Measurements from ENCODE around the gene RFC4. TPM values are rescaled to one million over a fixed set of nuclear protein-coding genes. Genes with fewer than 3 reads are reported as not detected.

Gene RFC4
- total and polyA plus RNA-seq, 2 of the 13 experiments (the other 11 are each of a cell fraction or from before 2014, with no cell fraction given) = 18.5 to 103 TPM

DNA sequence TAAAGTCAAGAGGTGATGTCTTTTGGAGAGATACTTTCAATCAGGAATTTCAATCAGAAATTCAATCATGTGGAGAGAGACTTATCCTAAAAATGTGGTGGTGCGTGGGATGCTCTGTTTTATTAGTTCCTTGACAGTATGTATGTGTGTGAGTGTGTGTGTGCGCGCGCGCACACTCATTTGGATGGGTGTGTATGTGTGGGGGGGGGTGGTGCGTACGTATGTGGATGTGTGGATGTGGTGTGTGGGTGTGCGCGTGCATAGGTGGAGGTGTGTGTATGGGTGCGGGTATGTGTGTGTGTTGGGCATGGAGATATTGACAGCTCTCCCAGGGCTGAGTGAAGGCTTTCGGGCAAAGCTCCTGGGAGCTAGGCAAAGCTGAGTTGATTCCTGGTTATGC is 38.6 kb upstream of the RFC4 start:
- TF ChIP-seq ESRRA (CRISPR knock-in tag; IDR thresholded peaks at IDR 0.05; ENCODE audit: low read depth) (no peak), ZSCAN21 (CRISPR knock-in tag; IDR thresholded peaks at IDR 0.05; ENCODE audit: borderline replicate concordance) (no peak), ZNF674 (CRISPR knock-in tag; IDR thresholded peaks at IDR 0.05; ENCODE audit: low read depth) (no peak), ZNF841 (CRISPR knock-in tag; IDR thresholded peaks at IDR 0.05; ENCODE audit: borderline replicate concordance) (no peak), ZNF883 (CRISPR knock-in tag; IDR thresholded peaks at IDR 0.05; ENCODE audit: not compliant biosample characterization) (no peak), GABPB1 (CRISPR knock-in tag; IDR thresholded peaks at IDR 0.05) (no peak), ZKSCAN1 (IDR thresholded peaks at IDR 0.05; ENCODE audit: low read length) (no peak), GPN1 (CRISPR knock-in tag; IDR thresholded peaks at IDR 0.05; ENCODE audit: borderline replicate concordance) (no peak), ELF3 (CRISPR knock-in tag; IDR thresholded peaks at IDR 0.05) (no peak)
- TF ChIP-seq, protein P1, sequence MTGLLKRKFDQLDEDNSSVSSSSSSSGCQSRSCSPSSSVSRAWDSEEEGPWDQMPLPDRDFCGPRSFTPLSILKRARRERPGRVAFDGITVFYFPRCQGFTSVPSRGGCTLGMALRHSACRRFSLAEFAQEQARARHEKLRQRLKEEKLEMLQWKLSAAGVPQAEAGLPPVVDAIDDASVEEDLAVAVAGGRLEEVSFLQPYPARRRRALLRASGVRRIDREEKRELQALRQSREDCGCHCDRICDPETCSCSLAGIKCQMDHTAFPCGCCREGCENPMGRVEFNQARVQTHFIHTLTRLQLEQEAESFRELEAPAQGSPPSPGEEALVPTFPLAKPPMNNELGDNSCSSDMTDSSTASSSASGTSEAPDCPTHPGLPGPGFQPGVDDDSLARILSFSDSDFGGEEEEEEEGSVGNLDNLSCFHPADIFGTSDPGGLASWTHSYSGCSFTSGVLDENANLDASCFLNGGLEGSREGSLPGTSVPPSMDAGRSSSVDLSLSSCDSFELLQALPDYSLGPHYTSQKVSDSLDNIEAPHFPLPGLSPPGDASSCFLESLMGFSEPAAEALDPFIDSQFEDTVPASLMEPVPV (CRISPR knock-in tag; IDR thresholded peaks at IDR 0.05) = no peak
- TF ChIP-seq, protein P2, sequence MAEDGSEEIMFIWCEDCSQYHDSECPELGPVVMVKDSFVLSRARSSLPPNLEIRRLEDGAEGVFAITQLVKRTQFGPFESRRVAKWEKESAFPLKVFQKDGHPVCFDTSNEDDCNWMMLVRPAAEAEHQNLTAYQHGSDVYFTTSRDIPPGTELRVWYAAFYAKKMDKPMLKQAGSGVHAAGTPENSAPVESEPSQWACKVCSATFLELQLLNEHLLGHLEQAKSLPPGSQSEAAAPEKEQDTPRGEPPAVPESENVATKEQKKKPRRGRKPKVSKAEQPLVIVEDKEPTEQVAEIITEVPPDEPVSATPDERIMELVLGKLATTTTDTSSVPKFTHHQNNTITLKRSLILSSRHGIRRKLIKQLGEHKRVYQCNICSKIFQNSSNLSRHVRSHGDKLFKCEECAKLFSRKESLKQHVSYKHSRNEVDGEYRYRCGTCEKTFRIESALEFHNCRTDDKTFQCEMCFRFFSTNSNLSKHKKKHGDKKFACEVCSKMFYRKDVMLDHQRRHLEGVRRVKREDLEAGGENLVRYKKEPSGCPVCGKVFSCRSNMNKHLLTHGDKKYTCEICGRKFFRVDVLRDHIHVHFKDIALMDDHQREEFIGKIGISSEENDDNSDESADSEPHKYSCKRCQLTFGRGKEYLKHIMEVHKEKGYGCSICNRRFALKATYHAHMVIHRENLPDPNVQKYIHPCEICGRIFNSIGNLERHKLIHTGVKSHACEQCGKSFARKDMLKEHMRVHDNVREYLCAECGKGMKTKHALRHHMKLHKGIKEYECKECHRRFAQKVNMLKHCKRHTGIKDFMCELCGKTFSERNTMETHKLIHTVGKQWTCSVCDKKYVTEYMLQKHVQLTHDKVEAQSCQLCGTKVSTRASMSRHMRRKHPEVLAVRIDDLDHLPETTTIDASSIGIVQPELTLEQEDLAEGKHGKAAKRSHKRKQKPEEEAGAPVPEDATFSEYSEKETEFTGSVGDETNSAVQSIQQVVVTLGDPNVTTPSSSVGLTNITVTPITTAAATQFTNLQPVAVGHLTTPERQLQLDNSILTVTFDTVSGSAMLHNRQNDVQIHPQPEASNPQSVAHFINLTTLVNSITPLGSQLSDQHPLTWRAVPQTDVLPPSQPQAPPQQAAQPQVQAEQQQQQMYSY (CRISPR knock-in tag; IDR thresholded peaks at IDR 0.05) = no peak
- Histone ChIP-seq H3K4me2 (ENCODE audit: low read depth, low read length) (no peak overlapping the region), H4K20me1 (ENCODE audit: insufficient read depth, low read length) (no peaks in the 10 kb centered on the region), H3K4me1 (ENCODE audit: insufficient read depth, low read length) (peaks cover 17% of the 10 kb centered on the region), H3K79me2 (ENCODE audit: insufficient read depth, low read length) (no peaks in the 10 kb centered on the region), H3K27me3 (ENCODE audit: control insufficient read depth in 1 of 2, insufficient read depth in 2 of 2, low read length in 2 of 2) (peaks cover 4 to 24% of the 10 kb centered on the region in 2 experiments; a peak in 3 of 5 replicates), H3K4me3 (replicated peaks in 1 of 3; ENCODE audit: insufficient read depth in 1 of 3, low read depth in 2 of 3, low read length in 3 of 3) (no peak overlapping the region), H3K27ac (ENCODE audit: extremely low read length, insufficient read depth, low read length) (no peak overlapping the region), H3K9me3 (ENCODE audit: low read length) (no peaks in the 10 kb centered on the region), H3K9ac (ENCODE audit: insufficient read depth, low read depth, low read length) (no peak overlapping the region), H3K36me3 (replicated peaks in 1 of 2; ENCODE audit: control insufficient read depth in 1 of 2, insufficient read depth in 2 of 2, low read length in 2 of 2) (no peaks in the 10 kb centered on the region), H2AFZ (ENCODE audit: low read length) (no peak overlapping the region)
- CTCF ChIA-PET (ENCODE audit: low intra/inter-chr PET ratio, low total read pairs) = no interaction called here
- intact Hi-C loops (cut with micrococcal nuclease; ENCODE audit: unreplicated experiment) (loop anchor here (5.0 kb wide), 1 partner anchor 307 kb away; no protein-coding TSS in a partner anchor), in situ Hi-C loops (cut with HindIII; ENCODE audit: extremely low pct_ligation_motif_present, low pct_unique_long_range_greater_than_20kb) (no loop called here)
- no TSS peak for BruUV-seq (replicated peaks)
- POLR2A ChIA-PET = no interaction called here
- FAIRE-seq (no peak), DNase-seq (ENCODE audit: low spot score) (no peak), ATAC-seq (no peak)
- WGBS (ENCODE audit: low lambda C conversion rate) = 70% methylated on average over 11 of the region's 11 CpGs

All from HepG2 (cell line).